Stomach (tissue), 9 donors: ENCODE data around the gene C14orf39. TPM values are rescaled to one million over a fixed set of nuclear protein-coding genes. Genes with fewer than 3 reads are reported as not detected.

Experiments
- DNase-seq, 2 donors: peaks; one replicate each; pipeline versions ENCODE4 v3.0.0 to v3.0.0-alpha.2; 2013 to 2019
- H3K27ac ChIP-seq, 5 donors: fragments of 200-600 bp in 4 of 5; sonication (generic) in 4 of 5; one replicate each; pipeline ENCODE4 v1.5.1; 2013 to 2019; ENCODE audit warnings: mild to moderate bottlenecking in 1 of 5, moderate library complexity in 1 of 5
- H3K27me3 ChIP-seq, 3 donors: fragments of 200-600 bp; sonication (generic); one replicate each; pipeline ENCODE4 v1.5.1; 2017 to 2019; ENCODE audit warnings: mixed run types in 1 of 3
- H3K36me3 ChIP-seq, 4 donors: fragments of 200-600 bp; sonication (generic); 1 replicate in 3 of 4; 2 replicates in 1 of 4; pipeline ENCODE4 v1.5.1; 2016 to 2019
- H3K4me1 ChIP-seq, 4 donors: fragments of 200-600 bp; sonication (generic); one replicate each; pipeline ENCODE4 v1.5.1; 2016 to 2019
- H3K4me3 ChIP-seq, 4 donors: fragments of 200-600 bp; sonication (generic) in 3 of 4; one replicate each; pipeline ENCODE4 v1.5.1; 2016 to 2019; ENCODE audit warnings: mild to moderate bottlenecking in 1 of 4
- H3K9me3 ChIP-seq, 4 donors: fragments of 200-600 bp; sonication (generic); one replicate each; pipeline ENCODE4 v1.5.1; 2016 to 2019
- EP300 ChIP-seq: sonication (generic); formaldehyde crosslinking; IDR thresholded peaks from one replicate; pipeline ENCODE4 v1.6.1; 2017; ENCODE audit warnings: antibody characterized with exemption
- POLR2A ChIP-seq, 4 donors: fragments of 450-650 bp; IDR thresholded peaks; one replicate each; pipeline ENCODE4 v1.6.1; 2016; ENCODE audit warnings: antibody characterized with exemption in 4 of 4, control low read depth in 2 of 4, mild to moderate bottlenecking in 1 of 4, moderate library complexity in 1 of 4
- POLR2AphosphoS5 ChIP-seq, 3 donors: sonication (generic); formaldehyde crosslinking; IDR thresholded peaks; one replicate each; pipeline ENCODE4 v1.6.1; 2016; ENCODE audit warnings: antibody characterized with exemption in 3 of 3
- WGBS, 5 donors: extraction: QIAGEN DNeasy Blood & Tissue Kit in 3 of 5; methylation state at CpG; one replicate each; pipeline versions ENCODE4 v1.1.5 to v1.1.7; 2013 to 2018; 5-methylcytosine and 5-hydroxymethylcytosine counted together
- intact Hi-C: fragments of 100-400 bp; cut with DNase I; formaldehyde crosslinking; loops from one replicate; pipeline ENCODE4 v1.15.1; 2023; ENCODE audit warnings: low total_unique reads
- polyA plus RNA-seq, 3 donors: library from polyadenylated mRNA; stranded (reverse); fragments of 200-250 nt; gene quantifications; one replicate each; pipeline ENCODE4 v1.2.3, GENCODE V29; 2013
- total RNA-seq, 5 donors: library from RNA; depleted of rRNA; stranded (reverse); fragments of >200 nt; gene quantifications; one replicate each; pipeline versions ENCODE4 v1.1.0 to v1.2.3, GENCODE V29; 2014 to 2016
- TF ChIP-seq, protein P1 (sequence below), 7 experiments: fragments of 450-650 bp in 4 of 7; fragments of 200-600 bp in 3 of 7; sonication (generic) in 3 of 7; IDR thresholded peaks; one replicate each; pipeline ENCODE4 v1.5.1; 2016 to 2019; ENCODE audit warnings: antibody characterized with exemption in 7 of 7, control low read depth in 2 of 7, mild to moderate bottlenecking in 1 of 7
- donor health status: healthy with polysubstance abuse.
- donor health status: Bipolar disorder and iron deficiency.
- donor health status: healthy.

C14orf39 gene
- total and polyA plus RNA-seq, 8 donors = 0.55 TPM; not detected in 7

DNA sequence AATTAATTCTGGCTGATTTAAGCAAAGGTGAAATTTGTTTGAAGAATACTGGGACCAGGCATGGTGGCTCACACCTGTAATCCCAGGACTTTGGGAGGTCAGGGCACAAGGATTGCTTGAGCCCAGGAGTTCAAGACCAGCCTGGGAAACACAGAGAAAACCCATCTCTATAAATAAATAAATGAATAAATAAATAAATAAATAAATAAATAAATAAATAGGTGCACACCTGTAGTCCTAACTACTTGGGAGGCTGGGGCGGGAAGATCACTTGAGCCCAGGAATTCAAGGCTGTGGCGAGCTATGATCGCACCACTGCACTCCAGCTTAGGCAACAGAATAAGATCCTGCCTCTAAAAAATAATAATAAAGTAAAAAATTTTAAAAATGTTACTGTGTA, 4.4 kb upstream of the C14orf39 start:
- H3K4me1 ChIP-seq = peaks cover 0 to 12% (median 8%) of the 10 kb centered on the region in 4 donors
- 90 to 96% (median 93%) methylated on average over 3 of the region's 3 CpGs for WGBS, 5 donors
- no peak overlapping the region for H3K4me3 ChIP-seq
- TF ChIP-seq POLR2AphosphoS5 (IDR thresholded peaks at IDR 0.05) (no peak), POLR2A (IDR thresholded peaks at IDR 0.05) (no peak), EP300 (no peak)
- TF ChIP-seq, protein P1, sequence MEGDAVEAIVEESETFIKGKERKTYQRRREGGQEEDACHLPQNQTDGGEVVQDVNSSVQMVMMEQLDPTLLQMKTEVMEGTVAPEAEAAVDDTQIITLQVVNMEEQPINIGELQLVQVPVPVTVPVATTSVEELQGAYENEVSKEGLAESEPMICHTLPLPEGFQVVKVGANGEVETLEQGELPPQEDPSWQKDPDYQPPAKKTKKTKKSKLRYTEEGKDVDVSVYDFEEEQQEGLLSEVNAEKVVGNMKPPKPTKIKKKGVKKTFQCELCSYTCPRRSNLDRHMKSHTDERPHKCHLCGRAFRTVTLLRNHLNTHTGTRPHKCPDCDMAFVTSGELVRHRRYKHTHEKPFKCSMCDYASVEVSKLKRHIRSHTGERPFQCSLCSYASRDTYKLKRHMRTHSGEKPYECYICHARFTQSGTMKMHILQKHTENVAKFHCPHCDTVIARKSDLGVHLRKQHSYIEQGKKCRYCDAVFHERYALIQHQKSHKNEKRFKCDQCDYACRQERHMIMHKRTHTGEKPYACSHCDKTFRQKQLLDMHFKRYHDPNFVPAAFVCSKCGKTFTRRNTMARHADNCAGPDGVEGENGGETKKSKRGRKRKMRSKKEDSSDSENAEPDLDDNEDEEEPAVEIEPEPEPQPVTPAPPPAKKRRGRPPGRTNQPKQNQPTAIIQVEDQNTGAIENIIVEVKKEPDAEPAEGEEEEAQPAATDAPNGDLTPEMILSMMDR (IDR thresholded peaks at IDR 0.05) = no peak
- H3K9me3 ChIP-seq = peaks cover 0 to 4% (median under 1%) of the 10 kb centered on the region in 4 donors
- intact Hi-C loops = no loop called here
- no peak for DNase-seq
- no peak overlapping the region for H3K27ac ChIP-seq
- no peaks in the 10 kb centered on the region for H3K36me3 ChIP-seq
- peaks cover 0 to 80% (median 21%) of the 10 kb centered on the region in 3 donors for H3K27me3 ChIP-seq

GRCh38 chr14:60488175-60488574, 2.3 kb upstream of the C14orf39 start:
- DNase-seq = no peak
- Histone ChIP-seq H3K36me3 (no peaks in the 10 kb centered on the region), H3K4me3 (no peak overlapping the region), H3K27me3 (peaks cover 0 to 79% (median 25%) of the 10 kb centered on the region in 3 donors), H3K4me1 (peaks cover 0 to 14% (median 10%) of the 10 kb centered on the region in 4 donors), H3K9me3 (peaks cover 0 to 9% (median 3%) of the 10 kb centered on the region in 4 donors), H3K27ac (no peak overlapping the region)
- intact Hi-C loops = no loop called here
- TF ChIP-seq POLR2AphosphoS5 (IDR thresholded peaks at IDR 0.05) (no peak), EP300 (no peak), POLR2A (IDR thresholded peaks at IDR 0.05) (no peak)
- TF ChIP-seq, protein P1 (IDR thresholded peaks at IDR 0.05) = no peak

- TF ChIP-seq EP300 (no peak), POLR2AphosphoS5 (IDR thresholded peaks at IDR 0.05) (no peak), POLR2A (IDR thresholded peaks at IDR 0.05) (no peak)
- TF ChIP-seq, protein P1 (IDR thresholded peaks at IDR 0.05) = no peak
- peaks cover 0 to 14% (median 10%) of the 10 kb centered on the region in 4 donors for H3K4me1 ChIP-seq
- H3K27ac ChIP-seq = no peak overlapping the region
- H3K4me3 ChIP-seq = no peak overlapping the region
- intact Hi-C loops = no loop called here
- no peaks in the 10 kb centered on the region for H3K36me3 ChIP-seq
- H3K9me3 ChIP-seq = peaks cover 0 to 9% (median 3%) of the 10 kb centered on the region in 4 donors
- peaks cover 0 to 74% (median 25%) of the 10 kb centered on the region in 3 donors for H3K27me3 ChIP-seq
- no peak for DNase-seq
- WGBS, 5 donors = 24 to 39% (median 30%) methylated on average over 2 of the region's 2 CpGs
These were observed 1.3 kb upstream of the C14orf39 start for GRCh38 chr14:60487211-60487610.

DNA sequence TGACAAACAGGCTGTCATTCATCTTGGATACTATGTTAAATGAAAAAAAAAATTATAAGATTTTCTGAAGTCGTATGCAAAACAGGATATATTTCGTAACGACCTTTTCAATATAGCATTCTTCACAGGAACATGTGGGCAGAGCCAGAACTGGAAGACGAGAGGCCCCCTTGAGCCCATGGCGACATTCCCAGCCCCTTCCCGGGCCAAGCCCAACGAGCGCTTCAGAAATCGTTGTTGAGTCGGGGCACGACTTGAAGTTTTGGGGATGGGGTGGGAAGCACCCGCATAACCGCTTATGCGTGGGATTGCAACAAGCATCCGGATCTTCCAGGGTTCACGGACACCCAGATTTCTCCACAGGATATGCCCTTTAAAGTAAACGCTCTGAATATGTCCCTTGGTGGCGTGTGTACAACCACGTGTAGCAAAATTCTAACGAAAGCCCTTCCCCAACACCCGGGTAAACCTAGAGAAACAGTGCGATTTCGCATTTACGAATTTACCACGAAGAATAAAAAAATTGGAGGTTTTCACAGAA, 736 bp downstream of the C14orf39 start:
- Histone ChIP-seq H3K36me3 (no peaks in the 10 kb centered on the region), H3K27me3 (peaks cover 0 to 57% (median 25%) of the 10 kb centered on the region in 3 donors), H3K4me3 (peak overlapping the region in 3 of 4 donors; percentile 35 to 44 (median 38)), H3K9me3 (peaks cover 6 to 15% (median 9%) of the 10 kb centered on the region in 4 donors), H3K4me1 (peaks cover 0 to 14% (median 10%) of the 10 kb centered on the region in 4 donors), H3K27ac (no peak overlapping the region)
- TF ChIP-seq POLR2A (IDR thresholded peaks at IDR 0.05) (no peak), POLR2AphosphoS5 (IDR thresholded peaks at IDR 0.05) (no peak), EP300 (no peak)
- TF ChIP-seq, protein P1 (IDR thresholded peaks at IDR 0.05) = no peak
- no peak for DNase-seq
- intact Hi-C loops = no loop called here
- 11 to 16% (median 13%) methylated on average over 25 of the region's 25 CpGs for WGBS, 5 donors
